Breast epithelium (tissue), 3 donors: Measurements from ENCODE around the gene ANKS1B.

Experiments used
- POLR2A ChIP-seq: fragments of 450-650 bp; IDR thresholded peaks from one replicate; pipeline ENCODE4 v1.6.1; 2016; ENCODE audit warnings: antibody characterized with exemption, mild to moderate bottlenecking, moderate library complexity
- TF ChIP-seq, protein P1 (sequence below), 3 donors: fragments of 450-650 bp; IDR thresholded peaks; one replicate each; pipeline ENCODE4 v1.5.1; 2016 to 2017; ENCODE audit warnings: antibody characterized with exemption in 3 of 3, mild to moderate bottlenecking in 3 of 3, moderate library complexity in 3 of 3

DNA sequence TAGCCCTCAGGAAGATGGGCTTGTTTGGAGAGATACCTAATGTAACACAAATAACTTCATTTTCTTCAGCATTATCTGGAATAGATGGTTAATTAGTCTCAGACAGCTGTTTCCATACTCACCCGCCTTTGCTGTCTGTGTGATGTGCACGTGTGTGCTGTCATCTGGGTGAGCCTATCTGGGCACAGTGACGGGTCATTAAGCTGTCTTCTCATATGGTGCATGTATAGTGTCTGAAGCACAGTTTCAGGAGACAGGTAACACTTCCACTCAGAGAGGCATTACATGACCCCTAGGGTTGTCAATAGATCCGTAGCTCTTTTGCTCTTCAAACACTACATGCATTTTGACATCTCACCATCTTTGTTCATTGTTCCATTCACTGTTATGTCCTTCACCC lies 846.3 kb downstream of the ANKS1B start:
- TF ChIP-seq, protein P1, sequence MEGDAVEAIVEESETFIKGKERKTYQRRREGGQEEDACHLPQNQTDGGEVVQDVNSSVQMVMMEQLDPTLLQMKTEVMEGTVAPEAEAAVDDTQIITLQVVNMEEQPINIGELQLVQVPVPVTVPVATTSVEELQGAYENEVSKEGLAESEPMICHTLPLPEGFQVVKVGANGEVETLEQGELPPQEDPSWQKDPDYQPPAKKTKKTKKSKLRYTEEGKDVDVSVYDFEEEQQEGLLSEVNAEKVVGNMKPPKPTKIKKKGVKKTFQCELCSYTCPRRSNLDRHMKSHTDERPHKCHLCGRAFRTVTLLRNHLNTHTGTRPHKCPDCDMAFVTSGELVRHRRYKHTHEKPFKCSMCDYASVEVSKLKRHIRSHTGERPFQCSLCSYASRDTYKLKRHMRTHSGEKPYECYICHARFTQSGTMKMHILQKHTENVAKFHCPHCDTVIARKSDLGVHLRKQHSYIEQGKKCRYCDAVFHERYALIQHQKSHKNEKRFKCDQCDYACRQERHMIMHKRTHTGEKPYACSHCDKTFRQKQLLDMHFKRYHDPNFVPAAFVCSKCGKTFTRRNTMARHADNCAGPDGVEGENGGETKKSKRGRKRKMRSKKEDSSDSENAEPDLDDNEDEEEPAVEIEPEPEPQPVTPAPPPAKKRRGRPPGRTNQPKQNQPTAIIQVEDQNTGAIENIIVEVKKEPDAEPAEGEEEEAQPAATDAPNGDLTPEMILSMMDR (IDR thresholded peaks at IDR 0.05): no peak
- TF ChIP-seq POLR2A: no peak
